ENCODE measurements around the gene RSPH9.
"Not testable (repeated sequence)": the region's sequence is repeated elsewhere in the genome, so short reads cannot be mapped to it uniquely, and the experiment has no call there.

RSPH9 gene

DNA sequence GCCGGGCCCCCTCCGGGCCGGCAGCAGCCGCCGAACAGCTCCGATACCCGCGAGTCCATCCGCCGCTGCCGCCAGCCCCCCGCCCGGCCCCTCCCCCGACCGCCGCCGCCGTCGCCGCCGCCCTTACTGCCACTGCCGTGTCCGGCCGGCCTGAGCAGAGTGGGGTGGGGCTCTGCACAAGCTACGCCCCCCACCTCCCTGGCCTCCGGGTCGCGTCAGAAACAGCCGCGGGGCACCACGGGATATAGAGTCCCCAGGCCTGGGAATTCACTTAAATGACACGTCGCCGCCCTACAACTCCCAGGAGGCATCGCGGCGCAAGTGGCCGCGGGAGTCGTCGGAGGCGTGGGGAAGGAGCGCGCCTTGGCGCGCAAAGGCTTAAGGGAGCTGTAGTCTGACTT, 15.7 kb upstream of the RSPH9 start, which contains the start of gene GTPBP2:
GTPBP2 (minus strand) TSS at position 161 of the 401 bp plus-strand sequence; CDS start at position 59, 102 bp downstream.
- peak; percentile 94 for DNase-seq

DNA sequence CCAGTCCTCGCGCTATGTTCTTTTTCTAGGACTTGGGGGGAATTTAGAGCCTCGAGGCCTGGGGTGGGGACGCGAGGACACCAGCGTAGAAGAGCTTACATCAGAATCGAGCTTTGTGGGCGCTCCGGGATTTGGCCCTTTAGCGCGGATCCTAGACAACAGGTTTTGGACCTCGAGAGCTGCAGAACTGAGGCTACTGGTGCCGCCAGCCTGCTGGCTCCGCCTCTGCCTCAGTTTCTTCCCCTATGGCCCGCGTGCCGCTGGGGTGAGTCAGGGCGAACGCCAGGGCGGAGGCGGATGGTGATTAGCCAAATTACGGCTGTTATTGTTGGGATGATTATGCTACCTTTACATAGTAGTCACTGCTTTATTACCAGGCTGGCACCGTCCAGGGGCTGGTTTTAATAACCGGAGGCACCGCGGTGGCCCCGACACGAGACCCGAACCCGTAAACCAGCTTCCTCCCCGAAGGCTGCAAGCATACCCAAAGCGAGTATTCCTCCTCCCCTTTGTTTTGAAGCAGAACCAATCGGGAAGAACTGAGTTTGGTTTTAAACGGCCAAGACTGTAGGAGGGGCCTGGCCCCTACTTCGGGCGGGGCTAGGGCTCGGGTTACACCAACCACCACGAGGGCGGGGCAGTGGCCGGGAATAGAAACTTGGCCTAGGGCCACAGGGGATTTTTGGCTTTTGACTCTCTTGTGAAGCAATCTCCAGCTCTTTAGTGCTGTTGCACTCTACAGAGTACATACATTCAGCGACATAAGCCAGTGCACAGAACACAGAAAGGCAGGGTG, 15.1 kb upstream of the RSPH9 start:
- peak; percentile 81 for DNase-seq

DNA sequence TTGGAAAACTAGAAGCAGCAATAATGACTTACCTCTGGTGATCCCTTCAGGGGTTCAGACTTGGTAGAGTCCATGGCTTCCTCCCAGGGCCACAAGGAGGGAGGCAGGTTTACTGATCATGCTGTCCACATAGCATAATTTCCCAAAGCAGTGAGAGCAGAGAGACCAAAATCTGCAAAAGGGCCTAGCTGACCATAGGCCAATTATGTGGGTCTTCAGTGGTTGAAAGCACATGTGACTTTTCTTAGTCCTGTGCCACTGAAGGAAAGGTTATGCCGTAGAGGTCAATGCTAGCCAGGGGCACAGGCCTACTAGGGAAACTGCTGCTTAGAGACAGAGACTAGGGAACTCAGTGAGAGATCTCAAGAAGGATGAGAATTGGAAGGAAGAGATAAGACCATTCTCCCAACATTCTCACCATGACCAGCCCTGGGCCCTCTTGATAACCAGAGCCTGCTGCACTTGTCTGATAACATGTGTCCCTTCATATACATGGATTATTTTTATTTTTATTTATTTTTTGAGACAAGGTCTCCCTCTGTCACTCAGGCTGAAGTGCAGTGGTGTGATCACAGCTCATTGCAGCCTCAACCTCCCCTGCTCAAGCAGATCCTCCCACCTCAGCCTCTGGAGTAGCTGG, 13.7 kb upstream of the RSPH9 start:
- DNase-seq, result no peak

DNA sequence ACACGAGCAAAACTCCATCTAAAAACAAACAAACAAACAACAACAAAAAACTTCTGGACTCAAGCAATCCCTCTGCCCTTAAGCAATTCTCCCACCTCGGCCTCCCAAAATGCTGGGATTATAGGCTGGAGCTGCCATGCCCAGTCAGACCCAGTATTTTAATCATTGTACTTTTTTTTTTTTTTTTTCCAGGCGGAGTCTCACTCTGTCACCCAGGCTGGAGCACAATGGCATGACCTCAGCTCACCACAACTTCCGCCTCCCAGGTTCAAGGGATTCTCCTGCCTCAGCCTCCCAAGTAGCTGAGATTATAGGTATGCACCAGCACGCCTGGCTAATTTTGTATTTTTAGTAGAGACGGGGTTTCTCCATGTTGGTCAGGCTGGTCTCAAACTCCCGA, 11.8 kb upstream of the RSPH9 start:
- DNase-seq, result not testable (repeated sequence)

DNA sequence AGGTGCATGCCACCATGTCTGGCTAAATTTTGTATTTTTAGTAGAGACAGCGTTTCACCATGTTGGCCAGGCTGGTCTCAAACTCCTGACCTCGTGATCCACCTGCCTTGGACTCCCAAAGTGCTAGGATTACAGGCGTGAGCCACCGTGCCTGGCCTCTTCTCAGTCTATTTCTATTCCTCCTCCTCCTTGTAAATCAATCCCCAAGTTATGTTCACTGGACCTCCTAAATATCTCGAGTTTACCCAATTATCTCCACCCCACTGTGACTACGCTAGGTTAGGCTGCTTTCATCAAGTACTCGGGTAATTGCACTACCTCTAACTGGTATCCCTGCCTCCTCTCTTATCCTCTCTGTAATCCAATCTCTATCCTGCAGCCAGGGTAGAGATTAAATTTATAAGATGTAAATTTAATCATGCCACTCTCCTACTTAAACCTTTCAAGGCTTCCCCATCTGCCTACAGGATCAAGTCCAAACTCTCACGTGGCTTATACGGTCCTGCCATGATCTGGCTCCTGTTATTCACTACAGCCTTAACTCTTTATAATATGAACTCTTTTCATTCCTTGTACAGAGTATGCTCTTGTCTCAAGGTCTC, 10.0 kb upstream of the RSPH9 start:
- DNase-seq, result no peak

DNA sequence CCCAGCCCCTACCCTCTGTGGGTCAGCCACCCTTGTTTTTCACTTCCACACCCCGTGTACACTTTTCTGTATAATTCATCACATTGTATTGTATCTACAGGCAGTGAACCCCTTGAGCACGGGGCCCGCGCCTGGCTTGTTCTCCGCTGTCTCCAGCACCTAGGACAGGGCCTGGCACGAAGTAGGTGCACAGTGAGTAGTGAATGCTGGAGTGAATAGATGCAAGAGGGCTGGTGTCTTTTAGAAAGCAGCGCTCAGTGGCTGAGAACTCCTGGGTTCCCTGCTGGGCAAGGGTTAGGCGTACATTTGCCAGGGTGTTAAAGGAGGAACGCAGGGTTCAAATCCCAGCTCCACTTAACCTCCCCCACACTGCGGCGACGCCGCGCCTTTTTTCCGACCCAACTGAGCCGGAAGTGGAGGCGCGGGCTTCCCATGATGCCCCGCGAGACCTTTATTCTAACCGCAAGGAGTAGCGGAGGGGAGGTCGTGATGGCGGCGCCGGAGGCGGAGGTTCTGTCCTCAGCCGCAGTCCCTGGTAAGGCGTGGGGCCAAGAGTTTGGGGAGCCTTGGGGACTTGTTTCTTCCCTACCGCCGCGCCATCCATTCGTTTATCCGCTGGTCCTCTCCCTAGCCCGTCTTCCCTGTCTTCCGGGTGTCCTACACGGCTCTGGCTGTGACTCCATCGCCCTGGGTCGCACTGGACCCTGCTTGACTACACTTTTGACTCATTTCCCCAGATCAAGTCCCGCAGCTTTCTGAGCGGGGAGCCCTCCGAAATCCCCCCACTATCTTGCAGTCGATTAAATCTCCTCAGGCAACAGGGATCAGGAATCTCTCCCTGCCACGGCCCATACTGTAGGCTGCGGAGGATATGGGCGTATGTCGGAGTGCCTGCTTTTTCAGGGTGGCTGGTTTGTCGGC, 9.2 kb upstream of the RSPH9 start, which contains the start of gene MAD2L1BP:
MAD2L1BP (plus strand) TSS at position 454 of the 921 bp plus-strand sequence; CDS start at position 490, 36 bp downstream.
- DNase-seq, result peak; percentile 75

DNA sequence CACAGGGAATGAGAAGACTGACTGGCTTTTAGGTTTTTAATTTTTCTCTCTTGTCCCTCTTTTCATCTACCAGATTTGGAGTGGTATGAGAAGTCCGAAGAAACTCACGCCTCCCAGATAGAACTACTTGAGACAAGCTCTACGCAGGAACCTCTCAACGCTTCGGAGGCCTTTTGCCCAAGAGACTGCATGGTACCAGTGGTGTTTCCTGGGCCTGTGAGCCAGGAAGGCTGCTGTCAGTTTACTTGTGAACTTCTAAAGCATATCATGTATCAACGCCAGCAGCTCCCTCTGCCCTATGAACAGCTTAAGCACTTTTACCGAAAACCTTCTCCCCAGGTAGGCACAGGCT, 8.6 kb upstream of the RSPH9 start:
- no peak for DNase-seq

DNA sequence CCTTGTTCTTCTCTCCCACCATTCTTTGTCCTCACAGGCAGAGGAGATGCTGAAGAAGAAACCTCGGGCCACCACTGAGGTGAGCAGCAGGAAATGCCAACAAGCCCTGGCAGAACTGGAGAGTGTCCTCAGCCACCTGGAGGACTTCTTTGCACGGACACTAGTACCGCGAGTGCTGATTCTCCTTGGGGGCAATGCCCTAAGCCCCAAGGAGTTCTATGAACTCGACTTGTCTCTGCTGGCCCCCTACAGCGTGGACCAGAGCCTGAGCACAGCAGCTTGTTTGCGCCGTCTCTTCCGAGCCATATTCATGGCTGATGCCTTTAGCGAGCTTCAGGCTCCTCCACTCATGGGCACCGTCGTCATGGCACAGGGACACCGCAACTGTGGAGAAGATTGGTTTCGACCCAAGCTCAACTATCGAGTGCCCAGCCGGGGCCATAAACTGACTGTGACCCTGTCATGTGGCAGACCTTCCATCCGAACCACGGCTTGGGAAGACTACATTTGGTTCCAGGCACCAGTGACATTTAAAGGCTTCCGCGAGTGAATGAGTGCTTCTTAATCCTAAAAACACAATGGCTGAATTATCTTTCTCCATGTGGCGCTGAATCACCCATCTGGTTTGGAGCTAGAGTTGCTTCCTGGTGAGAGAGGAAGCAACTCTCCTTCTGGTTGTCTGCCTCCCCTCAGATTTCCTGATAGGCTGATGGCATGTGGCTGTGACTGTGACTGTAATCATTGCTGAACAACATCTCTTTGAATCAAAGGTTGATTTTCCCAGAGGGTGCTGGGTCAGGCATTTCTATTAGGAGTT, 4.6 kb upstream of the RSPH9 start:
- no peak for DNase-seq

DNA sequence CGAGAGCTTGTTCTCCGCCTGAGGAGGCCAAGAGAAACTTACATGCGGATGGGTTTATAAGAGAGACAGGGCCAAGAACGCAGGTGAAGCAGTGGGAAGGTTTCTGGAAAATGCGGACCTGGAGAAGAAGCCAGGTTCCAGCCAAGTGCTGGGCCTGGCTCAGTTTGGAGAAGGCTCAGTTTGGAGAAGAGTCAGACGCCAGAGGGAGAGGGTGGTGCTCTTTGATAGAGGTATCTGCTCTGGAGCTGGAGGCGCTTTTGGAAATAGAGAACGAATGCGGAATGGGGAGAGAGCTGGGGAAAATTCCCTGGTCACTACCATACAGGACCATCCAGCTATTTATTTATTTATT, 753 bp downstream of the RSPH9 start:
- no peak for DNase-seq

DNA sequence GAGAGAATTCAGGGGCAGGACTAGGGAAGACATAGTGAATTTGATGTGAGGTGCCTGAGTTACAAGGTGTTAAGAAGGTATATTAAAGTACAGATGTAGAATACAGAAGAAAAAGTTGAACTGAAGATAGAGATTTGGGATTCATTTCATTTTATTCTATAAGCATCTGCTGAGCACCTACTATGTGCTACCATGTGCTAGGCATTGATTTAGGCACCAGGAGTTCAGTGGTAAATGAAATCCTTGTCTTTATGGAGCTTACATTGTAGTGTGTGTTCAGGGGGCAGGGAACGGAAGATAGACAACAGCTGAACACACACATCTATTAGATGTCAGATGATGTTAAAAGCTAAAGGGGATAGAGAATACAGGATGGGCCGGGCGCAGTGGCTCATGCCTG, 2.8 kb downstream of the RSPH9 start:
- no peak for DNase-seq

DNA sequence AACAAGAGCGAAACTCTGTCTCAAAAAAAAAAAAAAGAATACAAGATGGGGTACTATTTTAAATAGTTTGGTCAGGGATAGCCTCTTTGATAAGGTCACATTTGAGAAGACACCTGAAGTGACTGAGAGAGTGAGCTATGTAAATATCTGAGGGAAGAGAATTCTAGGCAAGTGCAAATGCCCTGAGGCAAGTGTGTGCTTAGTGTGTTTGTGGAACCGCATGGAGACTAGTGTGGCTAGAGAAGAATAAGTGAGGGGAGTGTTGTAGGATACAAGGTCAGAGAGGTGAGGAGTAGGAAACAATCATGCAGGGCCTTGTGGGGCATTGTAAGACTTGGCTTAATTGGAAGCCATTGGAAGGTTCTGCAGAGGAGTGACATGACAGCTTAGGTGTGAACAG, 3.4 kb downstream of the RSPH9 start:
- no peak for DNase-seq

DNA sequence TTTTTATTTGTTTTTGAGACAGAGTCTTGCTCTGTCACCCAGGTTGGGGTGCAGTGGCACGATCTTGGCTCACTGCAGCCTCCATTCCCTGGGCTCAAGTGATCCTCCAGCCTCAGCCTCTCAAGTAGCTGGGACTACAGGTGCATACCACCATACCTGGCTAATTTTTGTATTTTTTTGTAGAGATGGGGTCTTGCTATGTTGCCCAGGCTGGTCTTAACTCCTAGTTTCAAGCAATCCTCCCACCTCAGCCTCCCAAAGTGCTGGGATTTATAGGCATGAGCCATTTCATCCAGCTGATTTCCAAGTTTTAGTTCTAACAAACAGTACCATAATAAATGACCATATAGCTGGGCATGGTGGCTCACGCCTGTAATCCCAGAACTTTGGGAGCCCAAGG, 8.0 kb downstream of the RSPH9 start:
- DNase-seq, result not testable (repeated sequence)

DNA sequence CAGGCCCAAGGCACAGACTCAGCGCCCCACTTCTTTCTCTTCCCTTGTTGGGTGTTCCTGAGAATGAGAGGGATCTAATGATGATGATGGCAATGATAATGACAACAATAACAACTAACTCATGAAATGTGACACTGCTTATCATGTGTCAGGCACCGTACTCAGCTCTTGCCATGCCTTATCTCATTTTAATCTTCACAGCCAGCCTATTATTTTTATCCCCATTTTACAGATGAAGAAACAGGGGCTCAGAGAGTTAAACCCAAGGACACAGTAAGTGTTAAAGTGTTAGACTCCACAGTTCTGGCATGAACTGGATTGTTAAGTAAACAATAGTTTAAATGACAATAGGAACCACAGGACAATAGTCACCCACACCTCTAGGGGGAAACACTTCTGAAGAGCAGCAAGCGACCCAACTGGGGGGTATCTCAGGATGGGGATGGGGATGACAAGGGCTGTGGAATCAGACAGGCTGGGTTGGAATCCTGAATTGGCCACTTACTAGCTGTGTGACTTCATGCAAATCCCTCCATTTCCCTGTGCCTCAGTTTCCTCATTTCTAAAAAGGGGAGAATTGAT, 12.5 kb downstream of the RSPH9 start:
- no peak for DNase-seq

DNA sequence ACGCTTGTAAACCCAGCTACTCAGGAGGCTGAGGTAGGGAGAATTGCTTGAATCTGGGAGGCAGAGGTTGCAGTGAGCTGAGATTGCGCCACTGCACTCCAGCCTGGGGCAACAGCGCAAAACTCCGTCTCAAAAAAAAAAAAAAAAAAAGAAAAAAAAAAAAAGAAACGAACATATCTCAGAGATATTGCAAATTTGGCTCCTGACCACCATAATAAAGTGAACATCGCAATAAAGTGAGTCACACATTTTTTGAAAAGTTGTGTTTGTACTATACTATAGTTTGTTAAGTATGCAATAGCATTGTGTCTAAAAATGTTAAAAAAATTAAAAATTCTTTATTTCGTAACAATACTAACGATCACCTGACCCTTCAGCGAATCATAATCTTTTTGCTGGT, 13.3 kb downstream of the RSPH9 start:
- no peak for DNase-seq

DNA sequence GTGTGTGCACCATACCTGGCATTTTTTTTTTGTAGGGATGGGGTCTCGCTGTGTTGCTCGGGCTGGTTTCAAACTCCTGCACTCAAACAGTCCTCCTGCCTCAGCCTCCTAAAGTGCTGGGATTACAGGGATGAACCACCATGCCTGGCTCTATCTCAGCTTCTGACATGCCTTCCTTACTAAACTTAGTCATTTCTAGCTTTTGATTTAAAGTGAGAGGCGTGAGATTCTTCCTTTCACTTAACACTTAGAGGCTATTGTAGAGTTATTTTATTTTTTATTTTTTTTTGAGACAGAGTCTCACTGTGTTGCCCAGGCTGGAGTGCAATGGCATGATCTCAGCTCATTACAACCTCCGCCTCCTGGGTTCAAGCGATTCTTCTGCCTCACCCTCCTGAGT, 18.1 kb downstream of the RSPH9 start:
- DNase-seq, result not testable (repeated sequence)

DNA sequence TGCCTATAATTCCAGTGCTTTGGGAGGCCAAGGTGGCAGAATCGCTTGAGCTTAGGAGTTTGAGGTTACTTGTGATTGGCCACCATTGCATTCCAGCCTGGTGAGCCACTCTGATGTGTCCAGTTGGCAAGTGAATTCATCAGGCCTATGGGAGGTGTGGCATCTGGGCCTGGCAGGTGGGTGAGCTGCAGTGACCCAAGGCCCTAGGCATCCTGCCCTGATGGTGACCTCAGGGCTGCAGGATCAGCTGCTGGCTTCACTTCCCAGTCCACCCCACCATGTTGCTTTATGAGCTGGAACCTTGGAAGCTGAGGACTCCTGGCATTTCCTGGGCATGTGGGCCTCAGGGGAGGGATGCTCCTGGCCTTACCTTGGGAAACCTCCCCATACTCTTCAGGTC, 20.5 kb downstream of the RSPH9 start:
- no peak for DNase-seq

DNA sequence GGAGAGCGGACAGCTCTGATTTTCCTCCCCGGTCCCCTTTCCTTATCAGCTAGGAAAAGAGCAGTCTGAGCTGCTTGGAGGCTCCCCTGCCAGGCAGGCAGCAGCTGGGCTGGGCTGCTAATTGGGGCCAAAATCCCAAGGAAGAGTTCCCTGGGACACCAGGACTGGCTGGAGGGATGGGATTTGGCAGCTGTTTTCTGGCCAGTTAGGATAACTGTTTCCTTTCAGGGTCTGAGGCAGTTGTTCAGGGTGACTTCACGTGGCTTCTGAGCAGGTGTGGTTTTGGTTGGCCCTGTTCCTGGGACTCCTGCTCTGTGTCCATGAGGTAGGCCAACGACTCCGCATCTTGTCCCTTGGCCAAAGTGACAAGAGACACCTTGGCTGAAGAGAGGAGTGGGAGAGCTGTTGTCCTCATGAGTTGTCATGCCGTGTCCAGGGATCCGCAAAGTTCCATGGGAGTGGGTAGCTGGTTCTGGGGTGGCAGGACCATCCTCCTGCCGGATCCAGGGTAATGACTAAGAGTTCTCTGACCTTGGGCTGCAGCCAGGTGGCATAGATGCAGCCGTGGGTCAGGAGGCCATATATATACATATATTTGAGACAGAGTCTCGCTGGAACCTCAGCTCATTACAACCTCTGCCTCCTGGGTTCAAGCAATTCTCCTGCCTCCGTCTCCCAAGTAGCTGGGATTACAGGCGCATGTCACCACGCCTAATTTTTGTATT, 21.5 kb downstream of the RSPH9 start:
- DNase-seq, result no peak

DNA sequence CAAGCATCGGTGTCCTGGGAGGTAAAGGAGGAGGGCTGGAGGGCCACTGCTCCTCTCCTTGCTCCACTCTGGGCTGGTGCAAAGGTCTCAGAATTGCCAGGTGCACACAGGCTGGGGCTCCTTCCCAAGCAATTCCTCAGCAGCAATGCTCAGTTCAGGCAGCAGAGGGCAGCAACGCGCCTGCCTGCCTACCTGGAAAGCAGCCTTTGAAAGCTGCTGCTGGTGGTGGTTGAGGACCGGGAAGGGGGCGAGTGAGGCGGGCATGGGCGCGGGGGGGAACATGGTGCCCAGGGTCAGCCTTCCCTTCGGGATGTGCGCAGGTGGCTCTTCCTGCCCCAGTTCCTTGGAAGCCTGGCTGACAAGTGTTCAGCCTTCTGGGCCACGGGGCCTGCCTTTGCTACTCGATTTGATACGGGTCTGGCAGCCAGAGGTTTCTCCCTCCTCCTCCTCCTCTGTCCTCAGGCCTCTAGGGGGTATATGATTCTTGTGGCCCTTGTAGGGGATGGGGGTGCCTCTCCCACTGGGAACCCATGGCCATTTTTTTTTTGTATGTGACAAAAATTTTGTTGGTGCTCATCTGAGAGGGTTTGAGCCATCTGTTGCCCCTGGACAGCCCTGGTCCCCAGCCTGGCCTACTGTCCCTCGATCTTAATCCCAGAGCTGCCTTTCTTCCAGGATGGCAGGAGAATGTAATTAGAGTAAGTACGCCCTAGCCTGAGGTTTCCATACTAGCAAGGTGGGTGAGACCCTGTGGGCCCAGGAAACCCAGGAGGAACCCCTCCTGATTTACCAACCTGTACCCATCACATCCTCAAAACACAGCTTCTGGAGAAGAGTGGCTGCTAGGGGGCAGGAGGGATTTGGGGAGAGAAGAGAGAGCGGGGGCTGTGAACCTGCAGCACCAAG, 22.7 kb downstream of the RSPH9 start:
- DNase-seq, result peak; percentile 70

DNA sequence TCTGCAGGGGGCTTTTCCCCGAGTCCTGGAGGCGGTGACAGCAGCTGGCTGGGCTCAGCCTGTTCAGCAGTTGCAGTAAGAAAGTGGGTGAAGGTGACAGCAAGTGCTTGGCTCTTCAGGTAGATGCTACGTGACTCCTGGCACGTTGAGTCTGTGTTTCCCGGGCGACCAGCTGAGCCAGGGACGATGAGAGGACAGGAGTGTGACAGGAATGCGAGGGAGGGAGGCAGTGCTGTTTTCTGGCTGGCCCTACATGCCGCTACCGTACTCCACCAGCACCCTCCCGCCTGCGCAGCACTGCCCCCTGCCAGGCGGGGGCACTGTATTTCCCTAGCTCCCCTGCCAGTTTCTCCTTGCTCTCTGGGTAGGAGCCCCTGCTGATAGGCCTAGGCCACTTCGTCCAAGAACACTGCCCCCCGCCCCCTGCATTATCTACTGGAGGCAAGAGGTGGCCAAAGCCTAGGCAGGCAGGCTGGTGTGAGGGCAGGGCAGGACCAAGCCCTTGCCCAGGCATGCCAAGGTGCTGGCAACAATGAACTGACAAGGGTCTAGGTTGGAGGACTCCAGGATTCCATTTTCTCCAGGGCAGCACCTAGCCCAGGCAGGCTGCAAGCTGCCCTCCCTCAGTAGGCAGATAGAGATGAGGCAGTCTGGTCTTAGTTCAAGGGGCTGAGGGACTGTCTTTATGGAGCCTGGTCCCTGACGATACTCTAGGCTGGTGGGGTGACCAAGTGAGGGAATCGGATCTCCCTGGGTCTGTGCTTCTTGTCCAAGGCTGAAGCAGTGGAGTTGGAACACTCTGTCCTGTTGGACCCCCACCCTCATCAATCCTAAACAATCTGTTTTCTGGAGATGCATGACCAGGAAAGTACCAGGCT, 23.6 kb downstream of the RSPH9 start:
- DNase-seq, result no peak

Data from effector CD8-positive, alpha-beta T cell (primary cell).